Fibroblast of mammary gland (primary cell): ENCODE data around the gene SERPINA9.

Experiments used
- DNase-seq: peaks from one replicate; pipeline ENCODE4 v3.0.0-alpha.2; 2010; ENCODE audit warnings: low read depth
- H3K4me3 ChIP-seq: 2 replicates; pipeline ENCODE4 v1.5.1; 2011; ENCODE audit warnings: low read depth, mild to moderate bottlenecking, low read length, moderate library complexity; ENCODE audit not compliant: control insufficient read depth
- TF ChIP-seq, protein P1 (sequence below): conservative IDR thresholded peaks from 2 replicates; pipeline ENCODE4 v1.5.1; 2011; ENCODE audit warnings: low read depth, low read length, inconsistent platforms; ENCODE audit not compliant: control insufficient read depth, insufficient read depth

SERPINA9 gene, protein sequence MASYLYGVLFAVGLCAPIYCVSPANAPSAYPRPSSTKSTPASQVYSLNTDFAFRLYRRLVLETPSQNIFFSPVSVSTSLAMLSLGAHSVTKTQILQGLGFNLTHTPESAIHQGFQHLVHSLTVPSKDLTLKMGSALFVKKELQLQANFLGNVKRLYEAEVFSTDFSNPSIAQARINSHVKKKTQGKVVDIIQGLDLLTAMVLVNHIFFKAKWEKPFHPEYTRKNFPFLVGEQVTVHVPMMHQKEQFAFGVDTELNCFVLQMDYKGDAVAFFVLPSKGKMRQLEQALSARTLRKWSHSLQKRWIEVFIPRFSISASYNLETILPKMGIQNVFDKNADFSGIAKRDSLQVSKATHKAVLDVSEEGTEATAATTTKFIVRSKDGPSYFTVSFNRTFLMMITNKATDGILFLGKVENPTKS

DNA sequence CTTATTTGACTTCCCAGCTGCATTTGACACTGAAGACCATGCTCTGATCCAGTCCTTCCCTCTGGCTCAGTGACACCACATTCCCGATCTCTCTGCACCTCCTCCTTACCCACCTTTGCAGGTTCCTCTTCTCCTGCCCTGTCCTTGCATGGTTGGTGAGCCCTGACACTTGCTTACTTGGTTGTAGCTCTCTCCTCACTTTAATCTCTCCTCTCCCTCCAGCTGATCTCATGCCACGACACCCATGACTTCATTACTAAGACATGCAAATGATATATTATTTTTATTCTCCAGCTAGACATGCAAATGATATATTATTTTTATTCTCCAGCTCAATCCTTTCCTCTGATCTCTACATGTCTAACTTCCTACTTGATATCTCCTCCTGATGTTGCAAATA lies at the start of gene SERPINA9:
Gene SERPINA9, minus strand, starts transcription at position 175 of the 400 bp plus-strand sequence. CDS start 6,357 bp downstream, outside the sequence.
- DNase-seq: no peak
- TF ChIP-seq, protein P1, sequence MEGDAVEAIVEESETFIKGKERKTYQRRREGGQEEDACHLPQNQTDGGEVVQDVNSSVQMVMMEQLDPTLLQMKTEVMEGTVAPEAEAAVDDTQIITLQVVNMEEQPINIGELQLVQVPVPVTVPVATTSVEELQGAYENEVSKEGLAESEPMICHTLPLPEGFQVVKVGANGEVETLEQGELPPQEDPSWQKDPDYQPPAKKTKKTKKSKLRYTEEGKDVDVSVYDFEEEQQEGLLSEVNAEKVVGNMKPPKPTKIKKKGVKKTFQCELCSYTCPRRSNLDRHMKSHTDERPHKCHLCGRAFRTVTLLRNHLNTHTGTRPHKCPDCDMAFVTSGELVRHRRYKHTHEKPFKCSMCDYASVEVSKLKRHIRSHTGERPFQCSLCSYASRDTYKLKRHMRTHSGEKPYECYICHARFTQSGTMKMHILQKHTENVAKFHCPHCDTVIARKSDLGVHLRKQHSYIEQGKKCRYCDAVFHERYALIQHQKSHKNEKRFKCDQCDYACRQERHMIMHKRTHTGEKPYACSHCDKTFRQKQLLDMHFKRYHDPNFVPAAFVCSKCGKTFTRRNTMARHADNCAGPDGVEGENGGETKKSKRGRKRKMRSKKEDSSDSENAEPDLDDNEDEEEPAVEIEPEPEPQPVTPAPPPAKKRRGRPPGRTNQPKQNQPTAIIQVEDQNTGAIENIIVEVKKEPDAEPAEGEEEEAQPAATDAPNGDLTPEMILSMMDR: no peak
- no peak within 1 kb of the TSS for H3K4me3 ChIP-seq

DNA sequence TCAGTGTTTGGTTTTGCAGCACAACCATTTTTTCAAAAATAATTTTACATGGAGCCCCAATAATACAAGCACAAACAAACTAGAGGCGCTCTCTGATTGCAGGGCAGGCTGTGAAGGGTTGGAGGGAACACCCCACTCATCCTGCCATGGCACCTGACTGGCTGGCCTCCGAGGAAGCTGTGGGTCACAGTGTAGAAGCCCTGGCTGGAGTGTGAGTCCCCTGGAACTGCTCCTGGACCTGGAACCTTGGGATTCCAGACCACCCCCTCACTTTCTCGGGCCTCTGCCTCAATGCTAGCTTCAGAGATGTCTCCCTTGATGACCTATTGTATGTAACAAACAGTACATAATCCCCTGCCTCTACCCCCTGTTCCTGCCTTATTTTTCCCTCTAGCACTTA lies 48.1 kb upstream of the SERPINA9 start:
- TF ChIP-seq, protein P1: no peak
- H3K4me3 ChIP-seq: no peak overlapping the region
- no peak for DNase-seq

DNA sequence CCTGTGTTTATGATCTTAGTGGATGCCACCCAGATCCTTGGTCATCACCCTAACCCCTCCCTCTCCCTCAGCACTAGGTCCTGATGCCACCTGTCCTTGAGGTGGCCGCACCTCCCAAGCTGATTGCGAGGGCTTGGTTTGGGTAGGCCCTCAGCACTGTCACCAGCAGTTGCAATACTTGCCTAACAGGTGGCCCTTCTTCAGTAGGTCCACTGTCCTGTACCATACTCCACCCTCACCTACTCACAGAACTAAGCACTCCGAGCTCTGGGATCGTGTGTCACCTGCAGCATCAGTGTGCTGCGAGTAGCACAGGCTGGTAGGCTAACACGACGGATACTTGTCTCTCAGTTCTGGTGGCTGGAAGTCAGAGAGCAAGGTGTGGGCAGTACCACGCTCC lies 47.3 kb upstream of the SERPINA9 start:
- H3K4me3 ChIP-seq: no peak overlapping the region
- TF ChIP-seq, protein P1: no peak
- DNase-seq: no peak

- DNase-seq: no peak
- no peak overlapping the region for H3K4me3 ChIP-seq
- TF ChIP-seq, protein P1: no peak
Observed at GRCh38 chr14:94522115-94522724, 46.2 kb upstream of the SERPINA9 start.

- H3K4me3 ChIP-seq: no peak overlapping the region
- DNase-seq: no peak
- TF ChIP-seq, protein P1: no peak
Observed at GRCh38 chr14:94521375-94522114, 45.5 kb upstream of the SERPINA9 start.

DNA sequence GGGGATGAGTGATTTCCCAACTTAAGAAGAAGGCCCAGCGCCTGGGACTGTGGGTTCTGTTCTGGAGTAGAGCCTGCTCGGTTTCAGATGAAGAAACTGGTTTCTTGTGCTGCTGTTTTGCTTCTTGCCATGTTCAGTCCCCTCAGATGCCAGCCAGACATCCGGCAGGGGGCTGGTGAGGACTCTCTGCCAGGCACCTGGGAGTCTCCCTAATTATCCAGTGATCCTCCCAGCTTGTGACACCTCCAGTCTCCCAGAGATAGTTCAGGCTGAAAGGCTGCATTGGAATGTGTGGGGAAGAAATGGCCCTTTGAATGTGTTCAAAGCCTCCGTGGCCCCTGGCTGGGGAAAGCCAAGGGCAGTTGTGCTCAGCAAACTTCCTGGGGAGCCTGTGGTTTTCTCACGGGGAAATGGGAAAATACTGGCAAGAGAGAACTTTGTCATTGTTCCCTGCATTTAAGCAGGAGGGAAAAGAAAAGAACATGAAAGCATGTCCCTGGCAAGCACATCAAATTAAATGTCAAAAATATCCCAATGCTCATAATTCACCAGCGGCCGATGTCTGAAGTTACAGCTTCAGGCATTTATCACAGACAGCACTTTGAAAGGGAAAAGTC lies 41.8 kb upstream of the SERPINA9 start:
- no peak for DNase-seq
- TF ChIP-seq, protein P1: no peak

More for the DNA sequence above, 41.8 kb upstream of the SERPINA9 start:
- no peak overlapping the region for H3K4me3 ChIP-seq
